ENCODE measurements around the gene PLEKHA7.

PLEKHA7 gene

DNA sequence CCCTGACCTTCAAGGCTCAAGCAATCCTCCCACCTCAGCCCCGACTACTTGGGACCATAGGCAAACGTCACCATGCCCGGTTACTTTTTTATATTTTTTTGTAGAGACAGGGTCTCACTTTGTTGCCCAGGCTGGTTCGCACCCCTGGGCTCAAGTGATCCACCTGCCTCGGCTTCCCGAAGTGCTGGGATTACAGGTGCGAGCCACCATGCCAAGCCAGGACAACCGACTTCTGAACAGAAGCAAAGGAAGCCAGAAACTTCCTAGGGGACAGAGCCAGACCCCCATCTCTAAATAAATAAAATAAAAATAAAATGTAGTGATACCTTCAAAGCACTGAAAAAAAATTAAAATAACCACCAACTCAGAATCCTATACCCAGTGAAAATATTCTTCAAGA is 249.3 kb downstream of the PLEKHA7 start:
- DNase-seq, result no peak

DNA sequence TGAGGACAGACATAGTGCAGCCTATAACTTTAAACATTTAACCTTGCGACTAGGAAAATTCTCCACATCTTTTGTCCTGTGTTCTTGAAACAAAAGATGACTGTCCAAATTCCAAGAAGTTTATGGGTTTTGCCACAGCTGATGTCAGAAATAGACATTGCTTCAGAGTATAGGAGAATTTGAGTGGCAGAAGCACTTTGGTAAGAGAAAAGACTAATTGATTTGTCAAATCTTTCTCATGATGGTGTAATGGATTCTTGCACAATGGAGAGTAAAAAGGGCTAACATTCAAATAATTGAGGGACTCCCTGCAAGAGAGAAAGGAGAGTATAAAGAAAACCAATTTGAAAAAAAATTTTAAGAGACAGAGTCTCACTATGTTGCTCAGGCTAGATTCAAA is 250.5 kb downstream of the PLEKHA7 start:
- DNase-seq, result no peak

DNA sequence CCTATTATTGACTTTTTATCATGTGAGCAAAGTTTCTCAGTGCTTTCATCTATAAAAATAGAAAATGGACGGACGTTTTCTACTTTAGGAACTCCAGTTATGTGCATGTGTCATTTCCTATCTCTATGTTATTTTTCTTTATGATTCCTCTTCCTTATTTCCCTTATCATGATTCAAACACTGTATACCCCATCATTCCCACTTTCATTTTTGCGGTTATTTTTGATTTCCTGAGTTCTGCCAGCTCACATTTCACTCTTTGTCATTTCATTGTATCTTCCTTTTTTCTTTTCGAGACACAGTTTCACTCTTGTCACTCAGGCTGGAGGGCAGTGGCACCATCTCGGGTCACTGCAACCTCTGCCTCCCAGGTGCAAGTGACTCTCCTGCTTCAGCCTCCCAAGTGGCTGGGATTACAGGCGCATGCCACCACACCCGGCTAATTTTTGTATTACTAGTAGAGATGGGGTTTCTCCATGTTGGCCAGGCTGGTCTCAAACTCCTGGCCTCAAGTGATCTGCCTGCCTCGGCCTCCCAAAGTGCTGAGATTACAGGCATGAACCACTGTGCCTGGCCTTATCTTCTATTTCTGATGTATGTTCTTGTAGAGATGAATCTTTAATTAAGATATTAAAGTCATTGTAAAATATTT is 254.2 kb downstream of the PLEKHA7 start:
- no peak for DNase-seq

DNA sequence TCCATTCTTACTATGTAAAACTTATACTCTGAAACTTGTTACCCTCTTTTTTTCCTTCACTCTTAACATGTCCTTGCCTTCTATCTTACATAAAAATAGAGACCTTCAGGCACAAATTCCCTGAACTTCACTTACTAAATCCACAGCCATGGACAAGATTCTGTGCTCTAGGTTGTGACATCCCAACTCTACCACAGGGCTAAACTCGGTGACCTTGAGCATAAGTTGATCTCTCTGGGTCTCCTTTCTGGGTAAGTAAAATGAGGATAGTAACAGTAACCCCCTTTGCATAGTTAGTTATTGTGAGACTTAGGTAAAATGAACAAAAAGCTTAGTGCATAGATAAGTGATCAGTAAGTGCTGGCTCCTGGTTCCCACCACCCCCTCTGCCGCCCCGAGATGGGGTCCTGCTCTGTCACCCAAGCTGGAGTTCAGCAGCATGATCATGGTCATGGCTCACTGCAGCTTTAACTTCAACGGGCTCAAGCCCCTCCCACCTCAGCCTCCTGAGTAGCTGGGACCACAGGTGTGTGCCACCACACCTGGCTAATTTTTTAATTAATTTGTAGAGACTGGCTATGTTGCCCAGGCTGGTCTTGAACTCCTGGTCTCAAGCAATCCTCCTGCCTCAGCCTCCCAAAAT is 255.7 kb downstream of the PLEKHA7 start:
- DNase-seq, result no peak

- DNase-seq, result no peak
These were observed 263.8 kb downstream of the PLEKHA7 start for GRCh38 chr11:16750417-16750816.

DNA sequence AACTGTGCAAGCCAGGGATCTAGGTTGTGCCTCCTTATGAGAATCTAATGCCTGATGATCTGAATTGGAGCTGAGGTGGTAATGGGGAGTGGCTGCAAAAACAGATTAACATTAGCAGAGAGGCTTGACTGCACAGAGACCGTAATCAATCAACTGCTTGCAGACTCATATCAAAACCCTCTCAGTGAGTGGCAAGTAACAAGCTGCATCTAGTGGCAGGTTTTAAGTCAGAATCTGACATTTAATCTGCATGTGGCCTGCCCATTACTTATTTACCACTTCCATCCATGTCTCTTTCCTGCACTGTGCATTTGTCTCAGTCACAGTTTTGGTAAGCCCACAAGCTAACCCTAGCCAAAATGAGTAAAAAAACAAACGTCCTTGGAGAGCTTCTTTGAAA is 264.5 kb downstream of the PLEKHA7 start:
- DNase-seq, result no peak

- DNase-seq, result no peak
These were observed 265.1 kb downstream of the PLEKHA7 start for GRCh38 chr11:16749092-16749491.

- DNase-seq, result no peak
These were observed 268.1 kb downstream of the PLEKHA7 start for GRCh38 chr11:16745950-16746605.

DNA sequence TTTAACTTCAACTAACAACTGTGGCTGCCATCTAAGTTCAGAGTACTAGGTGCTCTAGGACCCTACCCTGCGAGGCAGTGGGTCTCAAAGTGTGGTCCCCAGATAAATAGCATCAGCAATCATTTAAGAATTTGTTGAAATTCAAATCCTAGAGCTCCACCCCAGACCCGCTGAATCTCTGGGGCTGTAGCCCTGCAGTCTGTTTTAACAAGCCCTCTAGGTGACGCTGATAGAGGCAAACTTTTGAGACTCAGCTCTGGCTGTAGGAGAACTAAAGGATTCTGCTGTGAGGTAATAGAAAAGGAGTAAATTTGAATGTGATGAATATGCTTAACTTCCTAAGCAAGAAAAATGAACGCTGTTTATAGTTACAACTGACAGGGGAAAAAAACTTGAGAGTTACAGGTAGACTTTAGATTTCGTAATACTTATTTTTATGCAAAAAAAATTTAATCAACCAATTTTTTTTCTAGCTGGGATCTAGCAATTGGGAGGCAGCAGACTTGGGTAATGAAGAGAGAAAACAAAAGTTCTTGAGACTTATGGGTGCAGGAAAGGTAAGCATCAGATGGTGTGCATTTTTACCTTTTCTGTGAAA is 270.0 kb downstream of the PLEKHA7 start:
- DNase-seq, result no peak

DNA sequence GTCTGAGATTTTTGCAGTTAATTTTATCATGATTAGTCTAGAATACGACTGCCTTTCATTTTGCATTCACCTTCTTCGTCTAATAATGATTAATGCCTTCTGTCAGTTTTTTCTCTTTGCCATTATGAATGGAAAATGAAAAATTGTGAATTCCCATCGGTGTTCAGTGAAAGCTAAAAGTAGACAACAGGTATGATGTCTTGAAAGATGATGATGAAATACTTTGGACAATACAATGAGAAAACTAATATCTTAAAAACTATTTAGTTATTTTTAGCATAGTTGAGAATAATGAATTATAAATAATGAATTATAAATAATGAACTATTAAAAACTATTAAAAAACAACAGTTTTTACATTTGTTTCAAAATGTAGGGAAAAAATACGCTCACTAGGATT is 270.7 kb downstream of the PLEKHA7 start:
- no peak for DNase-seq

DNA sequence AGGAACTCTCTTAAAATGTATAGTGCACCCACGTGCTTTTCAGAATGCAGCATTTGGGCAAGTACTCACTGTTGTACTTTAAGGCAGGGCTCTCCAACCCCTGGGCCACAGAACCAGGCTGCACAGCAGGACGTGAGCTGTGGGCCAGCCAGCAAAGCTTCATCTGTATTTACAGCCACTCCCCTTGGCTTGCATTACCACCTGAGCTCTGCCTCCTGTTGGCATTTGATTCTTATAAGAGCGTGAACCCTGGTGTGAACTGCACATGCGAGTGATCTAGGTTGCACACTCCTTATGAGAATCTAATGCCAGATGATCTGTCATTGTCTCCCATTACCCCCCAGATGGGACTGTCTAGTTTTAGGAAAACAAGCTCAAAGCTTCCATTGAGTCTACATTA is 272.7 kb downstream of the PLEKHA7 start:
- DNase-seq, result no peak

DNA sequence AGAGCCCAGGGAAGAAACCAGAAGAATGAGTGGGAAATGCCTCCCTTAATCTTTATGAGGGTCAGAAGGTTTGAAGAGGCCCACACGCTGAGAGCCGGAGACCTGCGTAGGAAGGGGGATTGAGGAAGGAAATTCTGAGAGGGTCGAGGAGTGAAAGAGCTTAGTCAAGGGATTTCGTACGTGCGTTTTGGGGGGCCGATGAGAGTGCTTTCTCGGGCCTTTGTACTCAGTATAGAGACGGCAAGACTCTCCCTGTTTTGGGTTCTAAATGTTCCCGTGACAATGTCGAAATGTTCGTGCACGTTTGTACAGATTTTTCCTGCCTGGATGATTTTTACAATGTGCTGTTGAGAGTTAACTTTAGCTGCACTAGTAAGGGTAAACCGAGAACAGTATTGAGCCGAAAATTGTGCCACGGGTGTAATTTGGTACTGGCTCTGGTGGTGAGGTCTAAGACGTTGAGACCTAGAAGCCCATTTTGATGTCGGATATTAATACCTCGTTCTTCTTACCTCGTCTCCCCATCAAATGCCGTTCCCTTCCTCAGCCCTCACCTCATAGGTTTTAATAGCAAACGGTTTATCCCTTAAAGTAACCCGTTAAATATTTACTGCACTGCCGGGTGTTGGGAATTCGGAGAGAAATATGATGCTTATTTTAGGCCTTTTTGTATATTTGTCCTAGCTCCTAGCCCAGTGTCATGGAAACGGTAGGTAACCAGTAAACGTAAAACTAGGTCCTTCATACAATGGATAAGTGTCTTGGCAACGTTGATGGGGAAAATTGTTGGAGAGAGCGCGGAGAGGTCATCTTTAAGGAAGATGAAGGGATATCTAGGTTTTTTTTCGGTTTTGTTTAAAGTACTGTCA is 275.0 kb downstream of the PLEKHA7 start:
- DNase-seq, result no peak

GRCh38 chr11:16738193-16738946 is 275.8 kb downstream of the PLEKHA7 start, which contains the start of gene C11orf58:
TSS of gene C11orf58 (plus strand) at chr11:16738647. CDS start at chr11:16738779, 132 bp downstream.
- peak; percentile 93 to 95 for DNase-seq

DNA sequence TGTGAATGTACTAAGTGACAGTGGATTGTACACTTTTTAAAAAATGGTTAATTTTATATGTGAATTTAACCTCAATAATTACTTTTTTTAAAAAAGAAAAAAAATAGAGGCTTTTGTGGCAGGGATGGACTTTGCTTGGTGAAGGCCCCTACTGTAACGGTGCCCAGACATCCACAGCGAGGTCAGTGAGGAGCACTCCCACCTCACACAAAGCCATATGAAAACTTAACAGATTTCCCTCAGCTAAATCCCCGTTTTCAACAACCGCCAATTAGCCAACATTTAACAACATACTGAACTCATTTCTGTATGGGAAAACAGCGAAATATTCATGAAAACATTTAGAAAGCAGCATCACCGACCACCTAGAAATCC is 276.4 kb downstream of the PLEKHA7 start:
- DNase-seq, result no peak
